Vagina (tissue), 2 donors: ENCODE data around the gene TBC1D22A.

Source experiments
- POLR2AphosphoS5 ChIP-seq, 2 donors: sonication (generic); formaldehyde crosslinking; IDR thresholded peaks; one replicate each; pipeline ENCODE4 v1.9.0; 2017; ENCODE audit warnings: antibody characterized with exemption in 2 of 2, mild to moderate bottlenecking in 2 of 2, low read depth in 1 of 2; ENCODE audit not compliant: insufficient read depth in 1 of 2
- TF ChIP-seq, protein P1 (sequence below), 3 experiments: fragments of 450-650 bp in 2 of 3; fragments of 200-600 bp in 1 of 3; sonication (generic) in 1 of 3; IDR thresholded peaks; one replicate each; pipeline ENCODE4 v1.5.1; 2017 to 2019; ENCODE audit warnings: antibody characterized with exemption in 3 of 3, mild to moderate bottlenecking in 2 of 3, moderate library complexity in 2 of 3

DNA sequence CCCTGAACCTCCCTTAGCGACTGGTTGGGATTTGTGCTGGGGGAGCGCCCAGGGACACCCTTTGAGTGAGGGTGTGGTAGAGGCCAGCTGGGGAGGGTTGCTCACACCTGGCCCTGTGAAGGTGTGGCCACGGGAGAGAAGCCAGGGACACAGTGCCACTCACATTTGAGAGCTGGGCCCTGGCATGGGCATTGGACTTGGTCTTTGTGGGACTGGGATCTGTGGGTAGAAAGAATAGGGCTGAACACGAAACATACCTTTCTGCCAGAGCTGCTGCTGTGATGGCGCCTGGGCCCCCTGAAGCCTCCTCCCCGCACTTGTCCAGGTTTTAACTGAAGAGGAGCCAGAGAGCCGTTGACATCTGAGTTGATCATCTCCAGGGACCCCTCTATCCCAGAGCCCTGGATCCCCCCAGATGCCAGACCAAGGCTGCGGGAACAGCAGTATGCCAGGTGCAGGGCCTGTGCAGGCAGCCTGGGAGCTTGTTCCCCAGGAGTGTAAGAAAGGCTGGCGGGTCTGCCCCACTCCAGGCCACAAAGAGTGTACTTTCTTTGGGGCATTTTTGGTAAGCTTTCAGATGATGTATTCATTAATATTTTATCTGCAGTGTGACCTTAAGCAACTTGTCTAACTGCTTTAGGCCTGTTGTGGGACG, 284.1 kb downstream of the TBC1D22A start:
- TF ChIP-seq, protein P1, sequence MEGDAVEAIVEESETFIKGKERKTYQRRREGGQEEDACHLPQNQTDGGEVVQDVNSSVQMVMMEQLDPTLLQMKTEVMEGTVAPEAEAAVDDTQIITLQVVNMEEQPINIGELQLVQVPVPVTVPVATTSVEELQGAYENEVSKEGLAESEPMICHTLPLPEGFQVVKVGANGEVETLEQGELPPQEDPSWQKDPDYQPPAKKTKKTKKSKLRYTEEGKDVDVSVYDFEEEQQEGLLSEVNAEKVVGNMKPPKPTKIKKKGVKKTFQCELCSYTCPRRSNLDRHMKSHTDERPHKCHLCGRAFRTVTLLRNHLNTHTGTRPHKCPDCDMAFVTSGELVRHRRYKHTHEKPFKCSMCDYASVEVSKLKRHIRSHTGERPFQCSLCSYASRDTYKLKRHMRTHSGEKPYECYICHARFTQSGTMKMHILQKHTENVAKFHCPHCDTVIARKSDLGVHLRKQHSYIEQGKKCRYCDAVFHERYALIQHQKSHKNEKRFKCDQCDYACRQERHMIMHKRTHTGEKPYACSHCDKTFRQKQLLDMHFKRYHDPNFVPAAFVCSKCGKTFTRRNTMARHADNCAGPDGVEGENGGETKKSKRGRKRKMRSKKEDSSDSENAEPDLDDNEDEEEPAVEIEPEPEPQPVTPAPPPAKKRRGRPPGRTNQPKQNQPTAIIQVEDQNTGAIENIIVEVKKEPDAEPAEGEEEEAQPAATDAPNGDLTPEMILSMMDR (IDR thresholded peaks at IDR 0.05), result no peak
- no peak for TF ChIP-seq POLR2AphosphoS5 (IDR thresholded peaks at IDR 0.05; ENCODE audit: insufficient read depth in 1 of 2, low read depth in 1 of 2)
